ENCODE measurements around the gene RNASEH2B.
A peak's percentile ranks its signal among the peaks of the same experiment; 100 is the strongest.

Gene RNASEH2B

GRCh38 chr13:50912851-50913250 lies 3.3 kb downstream of the RNASEH2B start:
- H3K36me3 ChIP-seq (ENCODE audit: low read length): no peaks in the 10 kb centered on the region
- H3K27me3 ChIP-seq (ENCODE audit: low read length): no peaks in the 10 kb centered on the region
- H3K9ac ChIP-seq (ENCODE audit: low read length): peak overlapping the region; percentile 5; the same call in 1 of the 2 replicates
- H2AFZ ChIP-seq (ENCODE audit: low read depth, low read length, severe bottlenecking): no peak overlapping the region
- no peaks in the 10 kb centered on the region; the same call in 1 of the 2 replicates for H4K20me1 ChIP-seq (ENCODE audit: low read depth, low read length)
- peaks cover 75% of the 10 kb centered on the region for H3K79me2 ChIP-seq (ENCODE audit: insufficient read depth, low read length)
- no peaks in the 10 kb centered on the region for H3K9me3 ChIP-seq (ENCODE audit: insufficient read depth, low read length)
- H3K9me2 ChIP-seq (replicated peaks; ENCODE audit: insufficient read depth, low read length): no peaks in the 10 kb centered on the region
- H3F3A ChIP-seq (ENCODE audit: insufficient read depth): peaks cover 35% of the 10 kb centered on the region
- TF ChIP-seq CTCF (IDR thresholded peaks at IDR 0.05; ENCODE audit: insufficient read depth, low read length, poor library complexity, severe bottlenecking): no peak
- peak overlapping the region; percentile 58 for H3K4me2 ChIP-seq (ENCODE audit: low read depth, low read length, poor library complexity, severe bottlenecking)
- H3K27ac ChIP-seq (ENCODE audit: low read depth, low read length): no peak overlapping the region
- no peak overlapping the region for H3K4me3 ChIP-seq (ENCODE audit: insufficient read depth, low read length, poor library complexity, severe bottlenecking)

- Histone ChIP-seq H3K4me3 (ENCODE audit: insufficient read depth, low read length, poor library complexity, severe bottlenecking) (no peak overlapping the region), H4K20me1 (ENCODE audit: low read depth, low read length) (no peaks in the 10 kb centered on the region; the same call in 1 of the 2 replicates), H3K27ac (ENCODE audit: low read depth, low read length) (no peak overlapping the region), H3K9me2 (replicated peaks; ENCODE audit: insufficient read depth, low read length) (no peaks in the 10 kb centered on the region), H3K9ac (ENCODE audit: low read length) (no peak overlapping the region), H2AFZ (ENCODE audit: low read depth, low read length, severe bottlenecking) (no peak overlapping the region), H3K9me3 (ENCODE audit: insufficient read depth, low read length) (no peaks in the 10 kb centered on the region), H3F3A (ENCODE audit: insufficient read depth) (peaks cover 25% of the 10 kb centered on the region), H3K4me2 (ENCODE audit: low read depth, low read length, poor library complexity, severe bottlenecking) (peak overlapping the region; percentile 58), H3K79me2 (ENCODE audit: insufficient read depth, low read length) (peaks cover 86% of the 10 kb centered on the region), H3K36me3 (ENCODE audit: low read length) (no peaks in the 10 kb centered on the region), H3K27me3 (ENCODE audit: low read length) (no peaks in the 10 kb centered on the region)
- TF ChIP-seq EZH2phosphoT487 (conservative IDR thresholded peaks at IDR 0.05; ENCODE audit: low read length) (no peak), CTCF (IDR thresholded peaks at IDR 0.05; ENCODE audit: insufficient read depth, low read length, poor library complexity, severe bottlenecking) (no peak)
Measured at GRCh38 chr13:50914176-50914700, 4.6 kb downstream of the RNASEH2B start.

- no peaks in the 10 kb centered on the region; the same call in 1 of the 2 replicates for H4K20me1 ChIP-seq (ENCODE audit: low read depth, low read length)
- no peak overlapping the region for H3K4me3 ChIP-seq (ENCODE audit: insufficient read depth, low read length, poor library complexity, severe bottlenecking)
- H3K9ac ChIP-seq (ENCODE audit: low read length): peak overlapping the region; percentile 2; the same call in 1 of the 2 replicates
- peaks cover 24% of the 10 kb centered on the region for H3F3A ChIP-seq (ENCODE audit: insufficient read depth)
- H2AFZ ChIP-seq (ENCODE audit: low read depth, low read length, severe bottlenecking): no peak overlapping the region
- no peaks in the 10 kb centered on the region for H3K36me3 ChIP-seq (ENCODE audit: low read length)
- no peaks in the 10 kb centered on the region for H3K9me3 ChIP-seq (ENCODE audit: insufficient read depth, low read length)
- peaks cover 92% of the 10 kb centered on the region for H3K79me2 ChIP-seq (ENCODE audit: insufficient read depth, low read length)
- TF ChIP-seq CTCF (IDR thresholded peaks at IDR 0.05; ENCODE audit: insufficient read depth, low read length, poor library complexity, severe bottlenecking) (no peak), EZH2phosphoT487 (conservative IDR thresholded peaks at IDR 0.05; ENCODE audit: low read length) (no peak)
- H3K27ac ChIP-seq (ENCODE audit: low read depth, low read length): peak overlapping the region; percentile 17
- H3K27me3 ChIP-seq (ENCODE audit: low read length): no peaks in the 10 kb centered on the region
- no peaks in the 10 kb centered on the region for H3K9me2 ChIP-seq (replicated peaks; ENCODE audit: insufficient read depth, low read length)
- H3K4me2 ChIP-seq (ENCODE audit: low read depth, low read length, poor library complexity, severe bottlenecking): peak overlapping the region; percentile 58
Measured at GRCh38 chr13:50914848-50915247, 5.3 kb downstream of the RNASEH2B start.

Measured in SU-DHL-6 (cell line).